ENCODE measurements around the gene DHX34.

DNA sequence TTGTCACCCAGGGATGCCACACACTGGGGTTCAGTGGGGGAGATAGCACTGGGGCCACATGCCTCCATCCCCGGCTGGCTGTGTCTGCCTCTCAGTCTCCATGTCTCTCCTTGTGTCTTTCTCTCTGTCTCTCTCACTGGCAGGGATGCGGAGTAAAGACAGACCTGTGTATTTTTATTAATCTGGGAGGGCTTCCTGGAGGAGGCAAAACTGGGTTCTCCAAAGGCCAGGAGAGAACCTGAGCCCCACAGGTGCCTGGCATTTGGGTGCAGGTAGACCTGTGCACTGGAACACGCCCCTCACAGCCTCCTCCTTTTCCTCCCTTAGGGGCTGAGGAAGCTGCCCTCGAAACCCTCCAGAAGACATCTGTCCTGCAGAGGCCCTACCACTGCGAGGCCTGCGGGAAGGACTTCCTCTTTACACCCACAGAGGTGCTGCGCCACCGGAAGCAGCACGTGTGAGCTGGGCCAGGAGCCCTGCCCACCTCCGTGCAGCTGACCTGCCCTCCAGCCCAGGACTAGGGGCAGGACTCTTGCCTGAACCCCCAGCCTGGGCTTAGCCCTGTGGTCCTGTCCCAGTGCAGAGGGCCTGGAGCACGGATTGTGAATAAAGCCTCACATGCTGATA, 32.7 kb downstream of the DHX34 start:
- TF ChIP-seq CTCF (IDR thresholded peaks at IDR 0.05; ENCODE audit: low read depth, low read length, poor library complexity, severe bottlenecking) (no peak), EZH2phosphoT487 (IDR thresholded peaks at IDR 0.05; ENCODE audit: borderline replicate concordance, low read length) (no peak)
